GM23338 (cell line): ENCODE results near the gene RTL1. TPM values are rescaled to one million over a fixed set of nuclear protein-coding genes. Genes with fewer than 3 reads are reported as not detected.

ENCODE experiments used
- ATAC-seq: fragments of 200-7000 bp; cut with Tn5 transposase; 3 replicates; pipeline ENCODE4 v1.9.1; 2020
- DNase-seq: peaks from one replicate; pipeline ENCODE4 v3.0.0-alpha.2; 2015; ENCODE audit warnings: low spot score
- H2AFZ ChIP-seq: fragments of 200-600 bp; sonication (generic); 2 replicates; pipeline ENCODE4 v1.8.0; 2016; ENCODE audit warnings: antibody characterized with exemption, mild to moderate bottlenecking, moderate library complexity
- H3F3A ChIP-seq: fragments of 200-600 bp; sonication (generic); replicated peaks from 2 replicates; pipeline ENCODE4 v1.8.0; 2017; ENCODE audit warnings: antibody characterized with exemption, mixed run types, low read depth
- H3K27ac ChIP-seq: fragments of 200-600 bp; sonication (generic); 2 replicates; pipeline ENCODE4 v1.6.1; 2016; ENCODE audit warnings: low read depth
- H3K27me3 ChIP-seq: fragments of 200-600 bp; sonication (generic); 2 replicates; pipeline ENCODE4 v1.8.0; 2016; ENCODE audit warnings: mild to moderate bottlenecking, mixed run types, moderate library complexity; ENCODE audit not compliant: insufficient read depth
- H3K36me3 ChIP-seq: fragments of 200-600 bp; sonication (generic); 2 replicates; pipeline ENCODE4 v1.8.0; 2016; ENCODE audit warnings: mild to moderate bottlenecking; ENCODE audit not compliant: insufficient read depth
- H3K4me1 ChIP-seq: fragments of 200-600 bp; sonication (generic); 2 replicates; pipeline ENCODE4 v1.8.0; 2016; ENCODE audit warnings: mild to moderate bottlenecking, moderate library complexity; ENCODE audit not compliant: insufficient read depth
- H3K4me2 ChIP-seq: fragments of 200-600 bp; sonication (generic); 2 replicates; pipeline ENCODE4 v1.7.1; 2017; ENCODE audit warnings: mixed run types
- H3K4me3 ChIP-seq: fragments of 200-600 bp; sonication (generic); 2 replicates; pipeline ENCODE4 v1.6.1; 2016; ENCODE audit warnings: mixed run types
- H3K79me2 ChIP-seq: fragments of 200-600 bp; sonication (generic); replicated peaks from 2 replicates; pipeline ENCODE4 v1.8.0; 2017; ENCODE audit warnings: mild to moderate bottlenecking; ENCODE audit not compliant: insufficient read depth
- H3K9me2 ChIP-seq: fragments of 200-600 bp; sonication (generic); 2 replicates; pipeline ENCODE4 v1.8.0; 2017; ENCODE audit not compliant: insufficient read depth
- H4K20me1 ChIP-seq: fragments of 200-600 bp; sonication (generic); replicated peaks from 2 replicates; pipeline ENCODE4 v1.8.0; 2017; ENCODE audit warnings: mild to moderate bottlenecking; ENCODE audit not compliant: insufficient read depth
- H3K27ac Mint-ChIP-seq: 2 replicates; pipeline ENCODE4 v1.8.0; 2020; ENCODE audit warnings: inconsistent platforms, mild to moderate bottlenecking, moderate library complexity, mixed read lengths
- H3K27me3 Mint-ChIP-seq: 3 replicates; pipeline ENCODE4 v1.8.0; 2022; ENCODE audit warnings: low read depth, mild to moderate bottlenecking, moderate library complexity, mixed read lengths, inconsistent platforms; ENCODE audit not compliant: insufficient read depth, poor library complexity
- H3K36me3 Mint-ChIP-seq: 3 replicates; pipeline ENCODE4 v1.8.0; 2021; ENCODE audit warnings: low read depth, mild to moderate bottlenecking, inconsistent platforms, moderate library complexity, mixed read lengths
- H3K4me1 Mint-ChIP-seq: 3 replicates; pipeline ENCODE4 v1.8.0; 2020; ENCODE audit warnings: mild to moderate bottlenecking, inconsistent platforms, mixed read lengths
- H3K4me3 Mint-ChIP-seq: 3 replicates; pipeline ENCODE4 v1.8.0; 2021; ENCODE audit warnings: moderate library complexity, mild to moderate bottlenecking, inconsistent platforms, mixed read lengths
- H3K9me3 Mint-ChIP-seq: 3 replicates; pipeline ENCODE4 v1.8.0; 2020; ENCODE audit warnings: moderate library complexity, mild to moderate bottlenecking, inconsistent platforms, mixed read lengths
- CREB1 ChIP-seq: fragments of 250-450 bp; sonication (Bioruptor Pico); IDR thresholded peaks from 2 replicates; pipeline ENCODE4 v1.5.0; 2020; ENCODE audit warnings: low read depth, mild to moderate bottlenecking, moderate library complexity
- EZH2 ChIP-seq: fragments of 200-600 bp; sonication (generic); IDR thresholded peaks from one replicate; pipeline ENCODE4 v1.8.0; 2017; ENCODE audit warnings: antibody characterized with exemption, mild to moderate bottlenecking, low read depth; ENCODE audit not compliant: unreplicated experiment
- EZH2phosphoT487 ChIP-seq: fragments of 200-600 bp; sonication (generic); IDR thresholded peaks from one replicate; pipeline ENCODE4 v1.8.1; 2018; ENCODE audit warnings: antibody characterized with exemption; ENCODE audit not compliant: unreplicated experiment
- JUNB ChIP-seq: IDR thresholded peaks from one replicate; pipeline ENCODE4 v1.6.1; 2016; ENCODE audit warnings: antibody characterized with exemption; ENCODE audit not compliant: unreplicated experiment
- NANOG ChIP-seq: IDR thresholded peaks from 2 replicates; pipeline ENCODE4 v1.6.1; 2016; ENCODE audit warnings: antibody characterized with exemption, borderline replicate concordance
- POLR2AphosphoS5 ChIP-seq: IDR thresholded peaks from 2 replicates; pipeline ENCODE4 v1.6.1; 2016; ENCODE audit warnings: antibody characterized with exemption, low read depth
- REST ChIP-seq: IDR thresholded peaks from one replicate; pipeline ENCODE4 v1.6.1; 2018; ENCODE audit warnings: antibody characterized with exemption; ENCODE audit not compliant: unreplicated experiment
- STAT1 ChIP-seq: IDR thresholded peaks from one replicate; pipeline ENCODE4 v1.6.1; 2016; ENCODE audit warnings: antibody characterized with exemption; ENCODE audit not compliant: unreplicated experiment
- ZNF114 ChIP-seq: fragments of 250-450 bp; sonication (Bioruptor Pico); IDR thresholded peaks from 2 replicates; pipeline ENCODE4 v1.5.0; 2020; ENCODE audit warnings: mild to moderate bottlenecking, moderate library complexity
- ZNF462 ChIP-seq: fragments of 250-450 bp; sonication (Bioruptor Pico); IDR thresholded peaks from 2 replicates; pipeline ENCODE4 v1.5.0; 2020; ENCODE audit warnings: mild to moderate bottlenecking, moderate library complexity
- polyA plus RNA-seq: library from polyadenylated mRNA; unstranded; fragments of >200 nt; fragmentation: Nextera tagmentation; extraction: Ambion mirVana; gene quantifications from 2 replicates; pipeline ENCODE4 v1.2.1, GENCODE V29; 2016
- total RNA-seq: library from RNA; depleted of rRNA; stranded (reverse); fragments of >200 nt; shearing (Covaris generic); gene quantifications from 2 replicates; pipeline ENCODE4 v1.2.3, GENCODE V29; 2014
- TF ChIP-seq, protein P1 (sequence below), 2 experiments: fragments of 200-600 bp in 1 of 2; sonication (generic) in 1 of 2; conservative IDR thresholded peaks; 2 replicates each; pipeline versions ENCODE4 v1.5.1 to v1.6.1; 2016 to 2017; ENCODE audit warnings: antibody characterized with exemption in 2 of 2, low read depth in 2 of 2, mild to moderate bottlenecking in 2 of 2, moderate library complexity in 1 of 2

The RTL1 gene
- total and polyA plus RNA-seq, 2 experiments from 2014 or later: not detected

GRCh38 chr14:100872259-100873095, 31.0 kb downstream of the RTL1 start:
- no peak overlapping the region for H3K4me3 Mint-ChIP-seq
- no peaks in the 10 kb centered on the region for H4K20me1 ChIP-seq
- ATAC-seq: no peak

More at GRCh38 chr14:100872259-100873095, 31.0 kb downstream of the RTL1 start:
- H3K27ac Mint-ChIP-seq: no peak overlapping the region
- peaks cover 24% of the 10 kb centered on the region for H3K9me3 Mint-ChIP-seq
- peaks cover 20% of the 10 kb centered on the region for H3K27me3 Mint-ChIP-seq
- DNase-seq: no peak
- H3K36me3 Mint-ChIP-seq: peaks cover 11% of the 10 kb centered on the region
- no peak for TF ChIP-seq JUNB
- no peak for TF ChIP-seq STAT1
- no peak for TF ChIP-seq ZNF462
- TF ChIP-seq POLR2AphosphoS5: no peak
- no peak for TF ChIP-seq REST
- TF ChIP-seq, protein P1, sequence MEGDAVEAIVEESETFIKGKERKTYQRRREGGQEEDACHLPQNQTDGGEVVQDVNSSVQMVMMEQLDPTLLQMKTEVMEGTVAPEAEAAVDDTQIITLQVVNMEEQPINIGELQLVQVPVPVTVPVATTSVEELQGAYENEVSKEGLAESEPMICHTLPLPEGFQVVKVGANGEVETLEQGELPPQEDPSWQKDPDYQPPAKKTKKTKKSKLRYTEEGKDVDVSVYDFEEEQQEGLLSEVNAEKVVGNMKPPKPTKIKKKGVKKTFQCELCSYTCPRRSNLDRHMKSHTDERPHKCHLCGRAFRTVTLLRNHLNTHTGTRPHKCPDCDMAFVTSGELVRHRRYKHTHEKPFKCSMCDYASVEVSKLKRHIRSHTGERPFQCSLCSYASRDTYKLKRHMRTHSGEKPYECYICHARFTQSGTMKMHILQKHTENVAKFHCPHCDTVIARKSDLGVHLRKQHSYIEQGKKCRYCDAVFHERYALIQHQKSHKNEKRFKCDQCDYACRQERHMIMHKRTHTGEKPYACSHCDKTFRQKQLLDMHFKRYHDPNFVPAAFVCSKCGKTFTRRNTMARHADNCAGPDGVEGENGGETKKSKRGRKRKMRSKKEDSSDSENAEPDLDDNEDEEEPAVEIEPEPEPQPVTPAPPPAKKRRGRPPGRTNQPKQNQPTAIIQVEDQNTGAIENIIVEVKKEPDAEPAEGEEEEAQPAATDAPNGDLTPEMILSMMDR (conservative IDR thresholded peaks at IDR 0.05; ENCODE audit: low read depth in 2 of 2): no peak
- no peak for TF ChIP-seq EZH2
- no peak for TF ChIP-seq CREB1 (CRISPR knock-in tag)
- no peak for TF ChIP-seq NANOG
- TF ChIP-seq ZNF114: no peak
- no peak for TF ChIP-seq EZH2phosphoT487
- Histone ChIP-seq H3K4me2 (no peak overlapping the region), H2AFZ (no peak overlapping the region), H3F3A (no peaks in the 10 kb centered on the region), H3K4me3 (no peak overlapping the region), H3K9me2 (no peaks in the 10 kb centered on the region), H3K36me3 (no peaks in the 10 kb centered on the region), H3K27ac (no peak overlapping the region), H3K27me3 (no peaks in the 10 kb centered on the region), H3K4me1 (no peaks in the 10 kb centered on the region), H3K79me2 (no peaks in the 10 kb centered on the region)
- no peaks in the 10 kb centered on the region for H3K4me1 Mint-ChIP-seq
